Measurements from ENCODE around the gene TBC1D10B.
A peak's percentile ranks its signal among the peaks of the same experiment; 100 is the strongest.
"Not testable (repeated sequence)": the region's sequence is repeated elsewhere in the genome, so short reads cannot be mapped to it uniquely, and the experiment has no call there.

TBC1D10B gene

GRCh38 chr16:30399435-30400186 lies 29.3 kb upstream of the TBC1D10B start:
- in situ Hi-C loops (cut with MboI; ENCODE audit: low pct_unique_long_range_greater_than_20kb, low sequenced_read_pairs), result loop anchor here (10.0 kb wide), 1 partner anchor 45 kb away; the partner anchor contains the start of gene CD2BP2
- no peak for DNase-seq

GRCh38 chr16:30398661-30399434 lies 28.6 kb upstream of the TBC1D10B start:
- in situ Hi-C loops (cut with MboI; ENCODE audit: low pct_unique_long_range_greater_than_20kb, low sequenced_read_pairs), result no loop called here
- no peak for DNase-seq

GRCh38 chr16:30397776-30398660 lies 27.7 kb upstream of the TBC1D10B start:
- in situ Hi-C loops (cut with MboI; ENCODE audit: low pct_unique_long_range_greater_than_20kb, low sequenced_read_pairs), result no loop called here
- no peak for DNase-seq

GRCh38 chr16:30397056-30397455 lies 26.8 kb upstream of the TBC1D10B start:
- in situ Hi-C loops (cut with MboI; ENCODE audit: low pct_unique_long_range_greater_than_20kb, low sequenced_read_pairs), result no loop called here
- DNase-seq, result peak; percentile 45

- DNase-seq; in situ Hi-C loops (cut with MboI; ENCODE audit: low pct_unique_long_range_greater_than_20kb, low sequenced_read_pairs): not testable (repeated sequence)
Observed at GRCh38 chr16:30396627-30397026, 26.3 kb upstream of the TBC1D10B start.

- in situ Hi-C loops (cut with MboI; ENCODE audit: low pct_unique_long_range_greater_than_20kb, low sequenced_read_pairs), result no loop called here
- DNase-seq, result peak; percentile 59
Observed at GRCh38 chr16:30395992-30396585, 25.8 kb upstream of the TBC1D10B start.

- in situ Hi-C loops (cut with MboI; ENCODE audit: low pct_unique_long_range_greater_than_20kb, low sequenced_read_pairs), result no loop called here
Observed at GRCh38 chr16:30395155-30395991, 25.1 kb upstream of the TBC1D10B start, which contains the start of gene ZNF48. Gene ZNF48 (plus strand): TSS chr16:30395420. CDS start chr16:30395795, 375 bp downstream.

GRCh38 chr16:30394592-30395154 lies 24.4 kb upstream of the TBC1D10B start:
- in situ Hi-C loops (cut with MboI; ENCODE audit: low pct_unique_long_range_greater_than_20kb, low sequenced_read_pairs), result no loop called here
- no peak for DNase-seq

More at GRCh38 chr16:30395155-30395991, 25.1 kb upstream of the TBC1D10B start, which contains the start of gene ZNF48:
- peak; percentile 88 for DNase-seq

GRCh38 chr16:30383521-30383920 lies 13.2 kb upstream of the TBC1D10B start:
- no peak for DNase-seq
- in situ Hi-C loops (cut with MboI; ENCODE audit: low pct_unique_long_range_greater_than_20kb, low sequenced_read_pairs), result no loop called here

- DNase-seq, result peak; percentile 53
- in situ Hi-C loops (cut with MboI; ENCODE audit: low pct_unique_long_range_greater_than_20kb, low sequenced_read_pairs), result no loop called here
Observed at GRCh38 chr16:30382111-30382881, 12.0 kb upstream of the TBC1D10B start, which contains the start of gene SEPTIN1. Gene SEPTIN1 (minus strand): TSS chr16:30382561. CDS start chr16:30382542, 19 bp downstream.

- in situ Hi-C loops (cut with MboI; ENCODE audit: low pct_unique_long_range_greater_than_20kb, low sequenced_read_pairs), result no loop called here
- no peak for DNase-seq
Observed at GRCh38 chr16:30381291-30382041, 11.2 kb upstream of the TBC1D10B start.

- no peak for DNase-seq
- in situ Hi-C loops (cut with MboI; ENCODE audit: low pct_unique_long_range_greater_than_20kb, low sequenced_read_pairs), result no loop called here
Observed at GRCh38 chr16:30380803-30381208, 10.5 kb upstream of the TBC1D10B start.

- in situ Hi-C loops (cut with MboI; ENCODE audit: low pct_unique_long_range_greater_than_20kb, low sequenced_read_pairs), result no loop called here
- DNase-seq, result no peak
Observed at GRCh38 chr16:30380072-30380802, 9.9 kb upstream of the TBC1D10B start.

GRCh38 chr16:30379158-30379783 lies 9.0 kb upstream of the TBC1D10B start:
- DNase-seq, result no peak
- in situ Hi-C loops (cut with MboI; ENCODE audit: low pct_unique_long_range_greater_than_20kb, low sequenced_read_pairs), result no loop called here
